CD4-positive, CD25-positive, alpha-beta regulatory T cell (primary cell): ENCODE results near the gene SEPHS1. TPM values are rescaled to one million over a fixed set of nuclear protein-coding genes. Genes with fewer than 3 reads are reported as not detected.
"Not testable (repeated sequence)": the region's sequence is repeated elsewhere in the genome, so short reads cannot be mapped to it uniquely, and the experiment has no call there.

ENCODE experiments used
- ATAC-seq, 2 donors: fragments of 150-1000 bp; cut with Tn5 transposase; one replicate each; pipeline ENCODE4 v1.10.0; 2021; ENCODE audit warnings: low read depth in 2 of 2, moderate number of reproducible peaks in 2 of 2, moderate library complexity in 1 of 2
- DNase-seq, 3 donors: peaks; one replicate each; pipeline versions ENCODE4 v3.0.0 to v3.0.0-alpha.2; 2012 to 2022; ENCODE audit warnings: mixed read lengths in 1 of 3
- H3K27ac ChIP-seq: one replicate; pipeline ENCODE4 v1.7.0; 2013; ENCODE audit warnings: mild to moderate bottlenecking, low read length; ENCODE audit not compliant: insufficient read depth, poor library complexity, severe bottlenecking
- H3K27me3 ChIP-seq: one replicate; pipeline ENCODE4 v1.7.0; 2013; ENCODE audit warnings: low read length; ENCODE audit not compliant: control insufficient read depth, insufficient read depth
- H3K36me3 ChIP-seq: one replicate; pipeline ENCODE4 v1.7.0; 2013; ENCODE audit warnings: mild to moderate bottlenecking, low read length, moderate library complexity; ENCODE audit not compliant: control insufficient read depth, insufficient read depth
- H3K4me1 ChIP-seq: 2 replicates; pipeline ENCODE4 v1.7.0; 2013; ENCODE audit warnings: mild to moderate bottlenecking, low read length; ENCODE audit not compliant: insufficient read depth, control insufficient read depth, poor library complexity, severe bottlenecking
- H3K4me3 ChIP-seq: one replicate; pipeline ENCODE4 v1.7.0; 2013; ENCODE audit warnings: low read depth, mild to moderate bottlenecking, low read length, moderate library complexity
- H3K9me3 ChIP-seq, 2 experiments: 1 replicate in 1 of 2; 2 replicates in 1 of 2; pipeline ENCODE4 v1.7.0; 2013; ENCODE audit warnings: low read length in 2 of 2, mild to moderate bottlenecking in 1 of 2, moderate library complexity in 1 of 2; ENCODE audit not compliant: control insufficient read depth in 2 of 2
- H3K27ac Mint-ChIP-seq, 3 donors: one replicate each; pipeline ENCODE4 v1.8.0; 2020 to 2022; ENCODE audit warnings: mild to moderate bottlenecking in 3 of 3, mixed read lengths in 3 of 3, moderate library complexity in 2 of 3
- H3K27me3 Mint-ChIP-seq: one replicate; pipeline ENCODE4 v1.8.0; 2022; ENCODE audit warnings: mild to moderate bottlenecking, mixed read lengths
- H3K36me3 Mint-ChIP-seq: one replicate; pipeline ENCODE4 v1.8.0; 2020; ENCODE audit warnings: mixed read lengths
- H3K4me1 Mint-ChIP-seq, 4 donors: one replicate each; pipeline ENCODE4 v1.8.0; 2020 to 2022; ENCODE audit warnings: mixed read lengths in 4 of 4, mild to moderate bottlenecking in 1 of 4
- H3K4me3 Mint-ChIP-seq, 4 donors: one replicate each; pipeline ENCODE4 v1.8.0; 2020 to 2022; ENCODE audit warnings: mild to moderate bottlenecking in 4 of 4, mixed read lengths in 4 of 4, moderate library complexity in 3 of 4
- H3K9me3 Mint-ChIP-seq, 7 donors: one replicate each; pipeline ENCODE4 v1.8.0; 2020 to 2022; ENCODE audit warnings: mixed read lengths in 7 of 7, mild to moderate bottlenecking in 3 of 7, moderate library complexity in 2 of 7
- polyA plus RNA-seq, 4 donors: library from polyadenylated mRNA; unstranded; fragments of 300-500 nt; fragmentation: Illumina TruSeq; gene quantifications; one replicate each; pipeline ENCODE4 v1.2.3, GENCODE V29; 2021
- total RNA-seq: library from RNA; stranded (reverse); gene quantifications from one replicate; pipeline ENCODE4 v1.2.3, GENCODE V29; 2022

SEPHS1 gene
- total and polyA plus RNA-seq, 5 donors from 2014 or later = 14.6 to 26.6 (median 19.2) TPM

- Mint-ChIP-seq H3K4me3 (no peak overlapping the region), H3K27ac (peak overlapping the region in 1 of 3 donors; percentile 44), H3K27me3 (no peaks in the 10 kb centered on the region), H3K36me3 (peaks cover 33% of the 10 kb centered on the region), H3K4me1 (peaks cover 0 to 9% (median 0%) of the 10 kb centered on the region in 4 donors), H3K9me3 (no peaks in the 10 kb centered on the region)
- ATAC-seq (no peak), DNase-seq (no peak)
- Histone ChIP-seq H3K27ac (no peak overlapping the region), H3K4me3 (no peak overlapping the region), H3K27me3 (no peaks in the 10 kb centered on the region), H3K36me3 (no peaks in the 10 kb centered on the region), H3K9me3 (no peaks in the 10 kb centered on the region), H3K4me1 (peaks cover 4% of the 10 kb centered on the region)
Measured at GRCh38 chr10:13291821-13292773, 56.0 kb downstream of the SEPHS1 start.

- H3K9me3 ChIP-seq = no peaks in the 10 kb centered on the region
- H3K4me3 Mint-ChIP-seq = no peak overlapping the region
- H3K27ac Mint-ChIP-seq = peak overlapping the region in 1 of 3 donors; percentile 38
- H3K27me3 ChIP-seq = no peaks in the 10 kb centered on the region
- H3K36me3 ChIP-seq = no peaks in the 10 kb centered on the region
- peaks cover 0 to 9% (median 0%) of the 10 kb centered on the region in 4 donors for H3K4me1 Mint-ChIP-seq
- no peak for ATAC-seq
- no peaks in the 10 kb centered on the region for H3K27me3 Mint-ChIP-seq
- no peak overlapping the region for H3K4me3 ChIP-seq
- no peak for DNase-seq
- no peak overlapping the region for H3K27ac ChIP-seq
- no peaks in the 10 kb centered on the region for H3K9me3 Mint-ChIP-seq
- peaks cover 39% of the 10 kb centered on the region for H3K36me3 Mint-ChIP-seq
- H3K4me1 ChIP-seq = peaks cover 4% of the 10 kb centered on the region
Measured at GRCh38 chr10:13291061-13291460, 57.0 kb downstream of the SEPHS1 start.

DNA sequence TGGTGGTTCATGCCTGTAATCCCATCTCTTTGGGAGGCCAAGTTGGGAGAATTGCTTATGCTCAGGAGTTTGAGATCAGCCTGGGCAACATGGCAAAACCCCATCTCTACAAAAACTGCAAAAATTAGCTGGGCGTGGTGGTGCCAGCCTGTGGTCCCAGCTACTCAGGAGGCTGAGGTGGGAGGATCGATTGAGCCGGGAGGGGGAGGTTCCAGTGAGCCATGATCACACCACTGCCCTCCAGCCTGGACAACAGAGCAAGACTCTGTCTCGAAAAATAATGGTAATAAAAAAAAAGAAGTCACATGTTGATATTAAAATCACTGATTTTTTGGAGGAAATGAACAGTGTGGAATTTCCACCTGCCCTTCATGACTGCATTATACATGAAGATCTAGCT is 64.0 kb downstream of the SEPHS1 start:
- no peak overlapping the region for H3K27ac Mint-ChIP-seq
- no peak overlapping the region for H3K27ac ChIP-seq
- no peak overlapping the region for H3K4me3 Mint-ChIP-seq
- H3K9me3 Mint-ChIP-seq = no peaks in the 10 kb centered on the region
- no peaks in the 10 kb centered on the region for H3K27me3 Mint-ChIP-seq
- peaks cover 38% of the 10 kb centered on the region for H3K36me3 Mint-ChIP-seq
- H3K4me1 Mint-ChIP-seq = peaks cover 0 to 9% (median 0%) of the 10 kb centered on the region in 4 donors
- peaks cover 4% of the 10 kb centered on the region for H3K4me1 ChIP-seq
- peaks cover 9% of the 10 kb centered on the region for H3K36me3 ChIP-seq
- no peaks in the 10 kb centered on the region for H3K9me3 ChIP-seq
- ATAC-seq (no peak), DNase-seq (no peak)
- no peaks in the 10 kb centered on the region for H3K27me3 ChIP-seq
- no peak overlapping the region for H3K4me3 ChIP-seq

- DNase-seq, H3K4me1 Mint-ChIP-seq, H3K4me3 ChIP-seq, H3K27me3 ChIP-seq, H3K27me3 Mint-ChIP-seq, H3K9me3 Mint-ChIP-seq, ATAC-seq, H3K4me1 ChIP-seq, H3K36me3 ChIP-seq, H3K9me3 ChIP-seq, H3K27ac ChIP-seq, H3K4me3 Mint-ChIP-seq: not testable (repeated sequence)
- H3K36me3 Mint-ChIP-seq = peaks cover 25% of the 10 kb centered on the region
- H3K27ac Mint-ChIP-seq = peak overlapping the region in 1 of 3 donors; percentile 60
Measured at GRCh38 chr10:13282348-13282747, 65.7 kb downstream of the SEPHS1 start.

- no peaks in the 10 kb centered on the region for H3K9me3 ChIP-seq
- H3K36me3 ChIP-seq = peaks cover 9% of the 10 kb centered on the region
- no peak overlapping the region for H3K4me3 Mint-ChIP-seq
- DNase-seq (no peak), ATAC-seq (no peak)
- H3K27me3 Mint-ChIP-seq = no peaks in the 10 kb centered on the region
- H3K27ac Mint-ChIP-seq = no peak overlapping the region
- H3K9me3 Mint-ChIP-seq = peaks cover 0 to 2% (median 0%) of the 10 kb centered on the region in 7 donors
- H3K36me3 Mint-ChIP-seq = peaks cover 14% of the 10 kb centered on the region
- H3K4me1 Mint-ChIP-seq = peaks cover 0 to 1% (median 0%) of the 10 kb centered on the region in 4 donors
- no peak overlapping the region for H3K27ac ChIP-seq
- H3K4me1 ChIP-seq = no peaks in the 10 kb centered on the region
- no peak overlapping the region for H3K4me3 ChIP-seq
- H3K27me3 ChIP-seq = no peaks in the 10 kb centered on the region
Measured at GRCh38 chr10:13276749-13277365, 71.2 kb downstream of the SEPHS1 start.

DNA sequence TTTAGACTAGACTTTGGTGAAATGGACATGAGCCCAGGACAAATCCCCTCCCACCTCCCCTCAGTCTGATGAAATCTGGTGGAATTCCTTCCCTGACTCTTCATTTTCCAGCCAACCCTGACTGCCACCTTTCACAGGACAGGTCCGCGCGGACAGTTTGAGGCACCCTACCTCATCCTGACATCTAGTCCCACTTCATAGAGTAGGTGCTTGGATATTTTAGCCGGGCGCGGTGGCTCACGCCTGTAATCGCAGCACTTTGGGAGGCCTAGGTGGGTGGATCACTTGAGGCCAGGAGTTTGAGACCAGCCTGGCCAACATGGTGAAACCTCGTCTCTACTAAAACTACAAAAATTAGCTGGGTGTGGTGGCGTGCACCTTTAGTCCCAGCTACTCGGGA is 71.9 kb downstream of the SEPHS1 start:
- H3K36me3 Mint-ChIP-seq = peaks cover 12% of the 10 kb centered on the region
- not testable (repeated sequence) for H3K4me1 ChIP-seq, H3K27me3 ChIP-seq, H3K9me3 Mint-ChIP-seq, ATAC-seq, H3K9me3 ChIP-seq, H3K27me3 Mint-ChIP-seq, H3K4me3 ChIP-seq, H3K27ac Mint-ChIP-seq, H3K36me3 ChIP-seq, H3K4me1 Mint-ChIP-seq, H3K4me3 Mint-ChIP-seq, H3K27ac ChIP-seq, DNase-seq

GRCh38 chr10:13272164-13272571 is 75.9 kb downstream of the SEPHS1 start:
- no peak overlapping the region for H3K4me3 ChIP-seq
- no peaks in the 10 kb centered on the region for H3K27me3 ChIP-seq
- Mint-ChIP-seq H3K4me3 (no peak overlapping the region), H3K4me1 (peaks cover 0 to 8% (median 5%) of the 10 kb centered on the region in 4 donors), H3K27me3 (peaks cover 3% of the 10 kb centered on the region), H3K9me3 (peaks cover 0 to 2% (median 0%) of the 10 kb centered on the region in 7 donors), H3K27ac (no peak overlapping the region), H3K36me3 (no peaks in the 10 kb centered on the region)
- no peak for DNase-seq
- H3K36me3 ChIP-seq = no peaks in the 10 kb centered on the region
- H3K4me1 ChIP-seq = no peaks in the 10 kb centered on the region
- no peak overlapping the region for H3K27ac ChIP-seq
- no peak for ATAC-seq
- no peaks in the 10 kb centered on the region for H3K9me3 ChIP-seq
